ENCODE measurements around the gene DCST2. TPM values are rescaled to one million over a fixed set of nuclear protein-coding genes. Genes with fewer than 3 reads are reported as not detected.

Gene DCST2
- polyA plus RNA-seq, 1 of the 3 experiments (the other 2 are of a cell fraction), result 0.76 TPM

DNA sequence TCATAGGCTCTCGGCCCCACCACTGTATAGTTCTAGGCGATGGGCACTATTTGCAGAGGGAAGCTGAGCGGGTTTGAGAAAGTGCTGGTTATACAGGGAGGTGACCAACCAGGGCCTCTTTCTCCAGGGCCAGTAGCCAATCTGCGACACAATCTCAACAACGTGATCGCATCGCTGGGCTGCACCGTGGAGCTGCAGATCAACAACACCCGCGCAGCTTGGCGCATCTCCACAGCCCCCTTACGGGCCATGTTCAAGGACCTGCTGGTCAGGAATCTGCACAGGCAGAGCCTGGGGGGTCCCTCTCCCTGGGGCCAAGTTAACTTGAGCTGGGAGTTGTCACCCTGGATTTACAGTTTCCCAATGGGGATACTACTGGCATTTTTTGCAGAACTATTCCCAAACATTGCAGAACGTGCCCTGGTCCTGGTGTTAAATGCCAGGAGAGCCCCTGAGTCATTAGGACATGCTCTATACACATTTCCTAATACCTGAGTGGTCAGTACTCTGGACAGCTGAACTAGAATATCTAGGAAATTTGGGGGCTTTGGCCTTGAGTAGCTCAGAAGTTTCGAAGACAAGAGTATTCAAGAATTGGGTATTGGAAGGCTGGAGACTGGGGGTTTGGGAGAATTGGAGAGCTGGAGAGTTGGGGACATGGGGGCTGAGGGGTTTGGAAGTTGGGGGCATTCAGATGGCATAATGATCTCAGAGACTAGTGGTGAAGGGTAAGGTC lies 6.9 kb upstream of the DCST2 start:
- TF ChIP-seq EZH2phosphoT487 (IDR thresholded peaks at IDR 0.05; ENCODE audit: borderline replicate concordance, low read depth), result no peak
- TF ChIP-seq RFX5 (IDR thresholded peaks at IDR 0.05; ENCODE audit: low read length), result no peak
- TF ChIP-seq SIN3A (IDR thresholded peaks at IDR 0.05; ENCODE audit: borderline replicate concordance, low read depth, low read length), result no peak
- TF ChIP-seq TCF12 (IDR thresholded peaks at IDR 0.05), result no peak
- no peak for TF ChIP-seq RAD21 (IDR thresholded peaks at IDR 0.05; ENCODE audit: low read length)
- TF ChIP-seq JUND (IDR thresholded peaks at IDR 0.05), result no peak
- TF ChIP-seq, protein P1, sequence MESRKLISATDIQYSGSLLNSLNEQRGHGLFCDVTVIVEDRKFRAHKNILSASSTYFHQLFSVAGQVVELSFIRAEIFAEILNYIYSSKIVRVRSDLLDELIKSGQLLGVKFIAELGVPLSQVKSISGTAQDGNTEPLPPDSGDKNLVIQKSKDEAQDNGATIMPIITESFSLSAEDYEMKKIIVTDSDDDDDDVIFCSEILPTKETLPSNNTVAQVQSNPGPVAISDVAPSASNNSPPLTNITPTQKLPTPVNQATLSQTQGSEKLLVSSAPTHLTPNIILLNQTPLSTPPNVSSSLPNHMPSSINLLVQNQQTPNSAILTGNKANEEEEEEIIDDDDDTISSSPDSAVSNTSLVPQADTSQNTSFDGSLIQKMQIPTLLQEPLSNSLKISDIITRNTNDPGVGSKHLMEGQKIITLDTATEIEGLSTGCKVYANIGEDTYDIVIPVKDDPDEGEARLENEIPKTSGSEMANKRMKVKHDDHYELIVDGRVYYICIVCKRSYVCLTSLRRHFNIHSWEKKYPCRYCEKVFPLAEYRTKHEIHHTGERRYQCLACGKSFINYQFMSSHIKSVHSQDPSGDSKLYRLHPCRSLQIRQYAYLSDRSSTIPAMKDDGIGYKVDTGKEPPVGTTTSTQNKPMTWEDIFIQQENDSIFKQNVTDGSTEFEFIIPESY (IDR thresholded peaks at IDR 0.05; ENCODE audit: borderline replicate concordance, low read depth), result no peak
- TF ChIP-seq, protein P2, sequence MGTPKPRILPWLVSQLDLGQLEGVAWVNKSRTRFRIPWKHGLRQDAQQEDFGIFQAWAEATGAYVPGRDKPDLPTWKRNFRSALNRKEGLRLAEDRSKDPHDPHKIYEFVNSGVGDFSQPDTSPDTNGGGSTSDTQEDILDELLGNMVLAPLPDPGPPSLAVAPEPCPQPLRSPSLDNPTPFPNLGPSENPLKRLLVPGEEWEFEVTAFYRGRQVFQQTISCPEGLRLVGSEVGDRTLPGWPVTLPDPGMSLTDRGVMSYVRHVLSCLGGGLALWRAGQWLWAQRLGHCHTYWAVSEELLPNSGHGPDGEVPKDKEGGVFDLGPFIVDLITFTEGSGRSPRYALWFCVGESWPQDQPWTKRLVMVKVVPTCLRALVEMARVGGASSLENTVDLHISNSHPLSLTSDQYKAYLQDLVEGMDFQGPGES (IDR thresholded peaks at IDR 0.05; ENCODE audit: low read depth, low read length), result no peak
- TF ChIP-seq, protein P3, sequence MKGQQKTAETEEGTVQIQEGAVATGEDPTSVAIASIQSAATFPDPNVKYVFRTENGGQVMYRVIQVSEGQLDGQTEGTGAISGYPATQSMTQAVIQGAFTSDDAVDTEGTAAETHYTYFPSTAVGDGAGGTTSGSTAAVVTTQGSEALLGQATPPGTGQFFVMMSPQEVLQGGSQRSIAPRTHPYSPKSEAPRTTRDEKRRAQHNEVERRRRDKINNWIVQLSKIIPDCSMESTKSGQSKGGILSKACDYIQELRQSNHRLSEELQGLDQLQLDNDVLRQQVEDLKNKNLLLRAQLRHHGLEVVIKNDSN (IDR thresholded peaks at IDR 0.05; ENCODE audit: borderline replicate concordance, low read depth), result no peak
- TF ChIP-seq GABPA (IDR thresholded peaks at IDR 0.05; ENCODE audit: low read depth), result no peak
- TF ChIP-seq FOXJ3 (CRISPR knock-in tag; IDR thresholded peaks at IDR 0.05), result no peak
- no peak for TF ChIP-seq MXI1 (IDR thresholded peaks at IDR 0.05; ENCODE audit: low read depth, low read length)
- no peak for TF ChIP-seq ELF1 (IDR thresholded peaks at IDR 0.05)
- no peak for TF ChIP-seq NRF1 (IDR thresholded peaks at IDR 0.05; ENCODE audit: low read depth, low read length)
- TF ChIP-seq TAF1 (IDR thresholded peaks at IDR 0.05; ENCODE audit: borderline replicate concordance, low read depth, low read length), result no peak
- Histone ChIP-seq H3K27me3 (ENCODE audit: insufficient read depth) (no peaks in the 10 kb centered on the region), H3K27ac (ENCODE audit: low read depth in 2 of 2, low read length in 1 of 2) (no peak overlapping the region), H3K4me1 (ENCODE audit: control insufficient read depth in 1 of 2, insufficient read depth in 2 of 2, low read depth in 1 of 2, low read length in 1 of 2) (peaks cover 6 to 7% of the 10 kb centered on the region in 2 experiments; a peak in 1 of 4 replicates), H3K9ac (no peak overlapping the region), H3K4me3 (ENCODE audit: low read depth in 2 of 2, low read length in 1 of 2) (no peak overlapping the region), H3F3A (replicated peaks; ENCODE audit: insufficient read depth) (no peaks in the 10 kb centered on the region), H4K20me1 (ENCODE audit: insufficient read depth) (no peaks in the 10 kb centered on the region), H2AFZ (ENCODE audit: low read depth) (no peak overlapping the region), H3K4me2 (no peak overlapping the region), H3K79me2 (ENCODE audit: insufficient read depth) (no peaks in the 10 kb centered on the region), H3K9me3 (no peaks in the 10 kb centered on the region), H3K36me3 (replicated peaks in 1 of 2; ENCODE audit: control insufficient read depth in 1 of 2, insufficient read depth in 2 of 2, low read length in 1 of 2) (no peaks in the 10 kb centered on the region), H3K9me2 (no peaks in the 10 kb centered on the region)
- no peak for DNase-seq
- CTCF ChIA-PET, result interaction anchor here (0.9 to 26.0 kb wide), 9 partner anchors 10 to 86 kb away, joined by 3 to 573 read pairs (median 4); partner anchors contain the start of genes ADAM15, EFNA3, EFNA4 and ZBTB7B
- 75% methylated on average over 10 of the region's 14 CpGs for WGBS (ENCODE audit: low lambda C conversion rate)
- POLR2A ChIA-PET, result no interaction called here
